ENCODE data around the gene CHD9.

DNA sequence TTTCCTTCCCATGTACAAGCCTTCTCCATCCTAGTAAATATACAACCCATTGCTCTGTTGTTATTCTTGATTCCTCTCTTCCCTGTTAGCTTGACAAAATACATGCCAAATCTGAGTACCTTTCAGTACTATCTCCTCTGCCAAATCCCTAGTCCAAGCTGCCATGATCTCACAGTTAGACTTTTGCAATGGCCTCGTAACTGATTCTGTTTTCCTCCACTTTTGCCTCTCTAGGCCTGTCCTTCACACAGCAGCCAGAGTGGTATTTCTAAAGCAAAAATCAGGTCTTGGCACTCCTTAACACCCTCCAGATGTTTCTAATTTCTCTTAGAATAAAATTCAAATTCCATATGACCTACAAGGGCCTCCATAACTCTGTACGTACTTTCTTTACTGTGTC is 226.5 kb downstream of the CHD9 start:
- TF ChIP-seq, protein P1, sequence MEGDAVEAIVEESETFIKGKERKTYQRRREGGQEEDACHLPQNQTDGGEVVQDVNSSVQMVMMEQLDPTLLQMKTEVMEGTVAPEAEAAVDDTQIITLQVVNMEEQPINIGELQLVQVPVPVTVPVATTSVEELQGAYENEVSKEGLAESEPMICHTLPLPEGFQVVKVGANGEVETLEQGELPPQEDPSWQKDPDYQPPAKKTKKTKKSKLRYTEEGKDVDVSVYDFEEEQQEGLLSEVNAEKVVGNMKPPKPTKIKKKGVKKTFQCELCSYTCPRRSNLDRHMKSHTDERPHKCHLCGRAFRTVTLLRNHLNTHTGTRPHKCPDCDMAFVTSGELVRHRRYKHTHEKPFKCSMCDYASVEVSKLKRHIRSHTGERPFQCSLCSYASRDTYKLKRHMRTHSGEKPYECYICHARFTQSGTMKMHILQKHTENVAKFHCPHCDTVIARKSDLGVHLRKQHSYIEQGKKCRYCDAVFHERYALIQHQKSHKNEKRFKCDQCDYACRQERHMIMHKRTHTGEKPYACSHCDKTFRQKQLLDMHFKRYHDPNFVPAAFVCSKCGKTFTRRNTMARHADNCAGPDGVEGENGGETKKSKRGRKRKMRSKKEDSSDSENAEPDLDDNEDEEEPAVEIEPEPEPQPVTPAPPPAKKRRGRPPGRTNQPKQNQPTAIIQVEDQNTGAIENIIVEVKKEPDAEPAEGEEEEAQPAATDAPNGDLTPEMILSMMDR (conservative IDR thresholded peaks at IDR 0.05; ENCODE audit: low read length), result no peak
- TF ChIP-seq EZH2phosphoT487 (IDR thresholded peaks at IDR 0.05; ENCODE audit: borderline replicate concordance), result no peak
